Stomach (tissue), 9 donors: ENCODE results near the gene UNC119B. TPM values are rescaled to one million over a fixed set of nuclear protein-coding genes. Genes with fewer than 3 reads are reported as not detected.

Experiments used
- DNase-seq, 2 donors: peaks; one replicate each; pipeline versions ENCODE4 v3.0.0 to v3.0.0-alpha.2; 2013 to 2019
- H3K27ac ChIP-seq, 5 donors: fragments of 200-600 bp in 4 of 5; sonication (generic) in 4 of 5; one replicate each; pipeline ENCODE4 v1.5.1; 2013 to 2019; ENCODE audit warnings: mild to moderate bottlenecking in 1 of 5, moderate library complexity in 1 of 5
- H3K27me3 ChIP-seq, 3 donors: fragments of 200-600 bp; sonication (generic); one replicate each; pipeline ENCODE4 v1.5.1; 2017 to 2019; ENCODE audit warnings: mixed run types in 1 of 3
- H3K36me3 ChIP-seq, 4 donors: fragments of 200-600 bp; sonication (generic); 1 replicate in 3 of 4; 2 replicates in 1 of 4; pipeline ENCODE4 v1.5.1; 2016 to 2019
- H3K4me1 ChIP-seq, 4 donors: fragments of 200-600 bp; sonication (generic); one replicate each; pipeline ENCODE4 v1.5.1; 2016 to 2019
- H3K4me3 ChIP-seq, 4 donors: fragments of 200-600 bp; sonication (generic) in 3 of 4; one replicate each; pipeline ENCODE4 v1.5.1; 2016 to 2019; ENCODE audit warnings: mild to moderate bottlenecking in 1 of 4
- H3K9me3 ChIP-seq, 4 donors: fragments of 200-600 bp; sonication (generic); one replicate each; pipeline ENCODE4 v1.5.1; 2016 to 2019
- EP300 ChIP-seq: sonication (generic); formaldehyde crosslinking; IDR thresholded peaks from one replicate; pipeline ENCODE4 v1.6.1; 2017; ENCODE audit warnings: antibody characterized with exemption
- POLR2A ChIP-seq, 4 donors: fragments of 450-650 bp; IDR thresholded peaks; one replicate each; pipeline ENCODE4 v1.6.1; 2016; ENCODE audit warnings: antibody characterized with exemption in 4 of 4, control low read depth in 2 of 4, mild to moderate bottlenecking in 1 of 4, moderate library complexity in 1 of 4
- POLR2AphosphoS5 ChIP-seq, 3 donors: sonication (generic); formaldehyde crosslinking; IDR thresholded peaks; one replicate each; pipeline ENCODE4 v1.6.1; 2016; ENCODE audit warnings: antibody characterized with exemption in 3 of 3
- WGBS, 5 donors: extraction: QIAGEN DNeasy Blood & Tissue Kit in 3 of 5; methylation state at CpG; one replicate each; pipeline versions ENCODE4 v1.1.5 to v1.1.7; 2013 to 2018; 5-methylcytosine and 5-hydroxymethylcytosine counted together
- intact Hi-C: fragments of 100-400 bp; cut with DNase I; formaldehyde crosslinking; loops from one replicate; pipeline ENCODE4 v1.15.1; 2023; ENCODE audit warnings: low total_unique reads
- polyA plus RNA-seq, 3 donors: library from polyadenylated mRNA; stranded (reverse); fragments of 200-250 nt; gene quantifications; one replicate each; pipeline ENCODE4 v1.2.3, GENCODE V29; 2013
- total RNA-seq, 5 donors: library from RNA; depleted of rRNA; stranded (reverse); fragments of >200 nt; gene quantifications; one replicate each; pipeline versions ENCODE4 v1.1.0 to v1.2.3, GENCODE V29; 2014 to 2016
- TF ChIP-seq, protein P1 (sequence below), 7 experiments: fragments of 450-650 bp in 4 of 7; fragments of 200-600 bp in 3 of 7; sonication (generic) in 3 of 7; IDR thresholded peaks; one replicate each; pipeline ENCODE4 v1.5.1; 2016 to 2019; ENCODE audit warnings: antibody characterized with exemption in 7 of 7, control low read depth in 2 of 7, mild to moderate bottlenecking in 1 of 7
- donor health status: healthy with polysubstance abuse.
- donor health status: Bipolar disorder and iron deficiency.
- donor health status: healthy.

Gene UNC119B
- total and polyA plus RNA-seq, 8 donors, result 8.2 to 26.8 (median 15.1) TPM

GRCh38 chr12:120750806-120751205 lies 40.5 kb downstream of the UNC119B start:
- WGBS, 5 donors, result 94 to 97% (median 96%) methylated on average over 5 of the region's 5 CpGs
- intact Hi-C loops, result no loop called here
- Histone ChIP-seq H3K27ac (no peak overlapping the region), H3K9me3 (peaks cover 0 to 10% (median 5%) of the 10 kb centered on the region in 4 donors), H3K27me3 (no peaks in the 10 kb centered on the region), H3K4me3 (no peak overlapping the region), H3K4me1 (no peaks in the 10 kb centered on the region), H3K36me3 (no peaks in the 10 kb centered on the region)
- TF ChIP-seq EP300 (no peak), POLR2AphosphoS5 (IDR thresholded peaks at IDR 0.05) (no peak), POLR2A (IDR thresholded peaks at IDR 0.05) (no peak)
- TF ChIP-seq, protein P1, sequence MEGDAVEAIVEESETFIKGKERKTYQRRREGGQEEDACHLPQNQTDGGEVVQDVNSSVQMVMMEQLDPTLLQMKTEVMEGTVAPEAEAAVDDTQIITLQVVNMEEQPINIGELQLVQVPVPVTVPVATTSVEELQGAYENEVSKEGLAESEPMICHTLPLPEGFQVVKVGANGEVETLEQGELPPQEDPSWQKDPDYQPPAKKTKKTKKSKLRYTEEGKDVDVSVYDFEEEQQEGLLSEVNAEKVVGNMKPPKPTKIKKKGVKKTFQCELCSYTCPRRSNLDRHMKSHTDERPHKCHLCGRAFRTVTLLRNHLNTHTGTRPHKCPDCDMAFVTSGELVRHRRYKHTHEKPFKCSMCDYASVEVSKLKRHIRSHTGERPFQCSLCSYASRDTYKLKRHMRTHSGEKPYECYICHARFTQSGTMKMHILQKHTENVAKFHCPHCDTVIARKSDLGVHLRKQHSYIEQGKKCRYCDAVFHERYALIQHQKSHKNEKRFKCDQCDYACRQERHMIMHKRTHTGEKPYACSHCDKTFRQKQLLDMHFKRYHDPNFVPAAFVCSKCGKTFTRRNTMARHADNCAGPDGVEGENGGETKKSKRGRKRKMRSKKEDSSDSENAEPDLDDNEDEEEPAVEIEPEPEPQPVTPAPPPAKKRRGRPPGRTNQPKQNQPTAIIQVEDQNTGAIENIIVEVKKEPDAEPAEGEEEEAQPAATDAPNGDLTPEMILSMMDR (IDR thresholded peaks at IDR 0.05), result no peak
- DNase-seq, result no peak

DNA sequence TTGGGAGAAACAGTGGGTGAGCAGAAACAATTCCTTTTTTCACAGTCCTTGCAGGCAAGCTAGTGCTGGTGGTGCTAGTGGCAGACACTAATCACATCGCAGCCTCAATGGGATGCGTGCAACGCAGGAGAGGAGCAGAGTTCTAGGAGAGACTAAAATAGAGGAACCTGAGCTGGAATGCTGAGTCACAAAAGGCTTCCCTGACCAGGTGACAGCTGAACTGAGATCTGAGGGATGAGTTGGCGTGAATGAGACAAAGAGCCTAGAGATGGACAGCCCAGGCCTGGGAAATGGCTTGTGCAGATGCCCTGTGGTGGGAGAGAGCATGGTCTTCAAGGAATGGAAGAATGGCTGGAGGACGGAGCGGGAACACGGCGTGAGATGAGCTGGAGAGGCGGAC lies 41.1 kb downstream of the UNC119B start:
- no peak for DNase-seq
- H3K36me3 ChIP-seq, result no peaks in the 10 kb centered on the region
- no peak overlapping the region for H3K27ac ChIP-seq
- H3K4me3 ChIP-seq, result no peak overlapping the region
- WGBS, 5 donors, result 93 to 98% (median 95%) methylated on average over 9 of the region's 9 CpGs
- intact Hi-C loops, result no loop called here
- no peaks in the 10 kb centered on the region for H3K27me3 ChIP-seq
- H3K9me3 ChIP-seq, result peaks cover 0 to 10% (median 5%) of the 10 kb centered on the region in 4 donors
- no peak for TF ChIP-seq POLR2AphosphoS5 (IDR thresholded peaks at IDR 0.05)
- no peak for TF ChIP-seq EP300
- TF ChIP-seq, protein P1 (IDR thresholded peaks at IDR 0.05), result no peak
- no peak for TF ChIP-seq POLR2A (IDR thresholded peaks at IDR 0.05)
- H3K4me1 ChIP-seq, result no peaks in the 10 kb centered on the region

- DNase-seq, result no peak
- peaks cover 0 to 6% (median 1%) of the 10 kb centered on the region in 4 donors for H3K36me3 ChIP-seq
- no peaks in the 10 kb centered on the region for H3K4me1 ChIP-seq
- H3K9me3 ChIP-seq, result peaks cover 0 to 10% (median 5%) of the 10 kb centered on the region in 4 donors
- no peaks in the 10 kb centered on the region for H3K27me3 ChIP-seq
- no peak overlapping the region for H3K4me3 ChIP-seq
- no peak for TF ChIP-seq POLR2A (IDR thresholded peaks at IDR 0.05)
- TF ChIP-seq POLR2AphosphoS5 (IDR thresholded peaks at IDR 0.05), result no peak
- no peak for TF ChIP-seq EP300
- TF ChIP-seq, protein P1 (IDR thresholded peaks at IDR 0.05), result no peak
- intact Hi-C loops, result no loop called here
- H3K27ac ChIP-seq, result no peak overlapping the region
These were observed 44.5 kb downstream of the UNC119B start for GRCh38 chr12:120754792-120755191.

- Histone ChIP-seq H3K9me3 (peaks cover 0 to 10% (median 5%) of the 10 kb centered on the region in 4 donors), H3K27ac (no peak overlapping the region), H3K27me3 (no peaks in the 10 kb centered on the region), H3K4me3 (no peak overlapping the region), H3K4me1 (no peaks in the 10 kb centered on the region), H3K36me3 (peaks cover 0 to 7% (median 5%) of the 10 kb centered on the region in 4 donors)
- no peak for TF ChIP-seq EP300
- no peak for TF ChIP-seq POLR2AphosphoS5 (IDR thresholded peaks at IDR 0.05)
- TF ChIP-seq, protein P1 (IDR thresholded peaks at IDR 0.05), result no peak
- no peak for TF ChIP-seq POLR2A (IDR thresholded peaks at IDR 0.05)
- intact Hi-C loops, result no loop called here
- DNase-seq, result no peak
These were observed 45.0 kb downstream of the UNC119B start for GRCh38 chr12:120755269-120755668.
